HPDE6-E6E7 (cell line): Measurements from ENCODE around the gene RASA1.
"Not testable (repeated sequence)": the region's sequence is repeated elsewhere in the genome, so short reads cannot be mapped to it uniquely, and the experiment has no call there.

Experiments used
- DNase-seq: peaks from one replicate; pipeline ENCODE4 v3.0.0; 2011; ENCODE audit warnings: missing footprints; ENCODE audit errors: extremely low spot score

RASA1 gene

DNA sequence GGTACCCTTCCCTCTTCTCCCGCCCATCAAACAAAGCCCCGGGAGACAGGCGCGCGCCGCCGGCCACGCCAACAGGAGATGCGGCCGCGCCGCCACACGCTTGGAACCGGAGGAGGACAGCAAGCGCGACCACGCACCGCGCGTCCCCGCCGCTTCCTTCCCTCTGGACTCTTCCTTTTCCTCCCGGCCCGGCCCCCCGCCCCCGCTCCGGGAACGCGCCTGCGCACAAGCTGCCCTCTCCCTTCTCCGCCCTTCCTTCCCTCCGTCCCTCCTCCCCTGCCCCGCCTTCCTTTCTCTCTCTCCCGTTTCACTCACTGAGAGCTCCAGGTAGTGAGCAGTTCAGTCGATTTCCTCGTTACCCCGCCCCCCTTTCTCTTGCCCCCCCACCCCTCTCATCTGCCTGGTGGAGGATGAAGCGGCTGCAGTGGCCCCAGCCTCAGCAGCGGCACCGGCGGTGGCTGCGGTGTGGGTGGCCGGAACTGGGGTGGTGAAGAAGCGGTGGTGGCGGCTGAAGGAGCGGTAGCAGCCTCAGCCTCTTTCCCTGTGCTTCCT is at the start of gene RASA1:
RASA1 (plus strand) TSS at position 310 of the 552 bp plus-strand sequence. CDS start 569 bp downstream, outside the sequence.
- DNase-seq: peak; percentile 91

DNA sequence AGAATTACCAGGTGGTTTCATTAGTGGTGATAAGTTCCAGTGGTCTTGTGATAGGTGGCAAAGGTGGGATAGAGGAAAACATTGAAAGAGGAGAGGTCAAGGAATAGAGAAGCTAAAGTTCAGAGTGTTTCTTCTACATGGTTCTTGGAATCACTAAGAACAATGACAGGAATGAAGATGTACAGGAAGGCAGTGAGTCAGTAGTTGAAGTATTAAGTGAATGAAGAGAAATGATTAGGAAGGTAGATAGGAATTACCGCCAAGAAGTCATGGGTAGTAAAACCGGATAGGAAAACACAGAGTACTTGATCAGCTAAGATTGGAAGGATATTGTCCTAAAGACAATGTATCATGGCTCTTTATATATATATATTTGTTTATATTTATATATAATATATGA is 37.9 kb upstream of the RASA1 start:
- peak; percentile 32 for DNase-seq

DNA sequence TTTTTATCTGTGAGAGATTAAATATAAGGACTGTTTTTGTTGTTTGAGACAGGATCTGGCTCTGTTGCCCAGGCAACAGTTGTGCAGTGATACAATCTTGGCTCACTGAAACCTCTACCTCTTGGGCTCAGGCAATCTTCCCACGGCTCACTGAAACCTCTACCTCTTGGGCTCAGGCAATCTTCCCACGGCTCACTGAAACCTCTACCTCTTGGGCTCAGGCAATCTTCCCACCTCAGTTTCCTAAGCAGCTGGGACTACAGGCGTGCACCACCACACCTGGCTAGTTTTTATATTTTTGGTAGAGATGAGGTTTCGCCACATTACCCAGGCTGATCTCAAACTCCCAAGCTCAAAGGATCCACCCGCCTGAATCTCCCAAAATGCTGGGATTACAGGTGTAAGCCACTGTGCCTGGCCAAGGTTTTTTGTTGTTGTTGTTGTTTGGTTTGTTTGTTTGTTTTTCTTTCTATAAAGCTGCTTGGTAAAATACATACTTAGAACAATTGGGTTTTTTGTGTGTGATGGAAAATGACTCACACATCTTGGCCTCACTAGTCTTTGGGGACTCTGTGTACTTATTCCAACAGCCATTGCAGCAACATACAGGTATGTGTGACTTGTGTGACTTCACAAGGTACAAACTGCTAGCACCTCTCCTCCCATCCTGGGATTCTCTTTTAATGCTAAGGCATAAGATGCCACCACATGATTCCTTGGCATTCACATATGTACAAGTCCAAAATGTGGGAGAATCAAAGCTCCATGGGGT is 36.5 kb upstream of the RASA1 start:
- DNase-seq: no peak

DNA sequence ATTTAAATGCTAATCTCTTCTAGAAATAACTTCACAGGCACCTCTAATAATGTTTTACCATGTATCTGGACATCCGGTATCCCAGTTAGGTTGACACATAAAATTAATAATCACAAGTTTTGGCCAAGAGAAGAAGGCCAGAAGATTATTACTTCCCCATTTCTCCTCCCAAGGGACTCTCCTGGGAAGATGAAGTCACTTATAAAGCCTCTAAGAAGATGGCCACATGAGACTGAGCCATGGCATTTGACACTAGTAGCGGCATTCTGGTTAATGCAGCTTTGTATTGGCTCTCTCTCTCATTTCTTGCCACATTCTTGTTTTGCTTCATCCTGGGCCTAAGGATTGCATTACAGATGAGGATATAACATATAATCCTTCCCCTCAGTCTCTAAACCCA is 34.5 kb upstream of the RASA1 start:
- DNase-seq: no peak

DNA sequence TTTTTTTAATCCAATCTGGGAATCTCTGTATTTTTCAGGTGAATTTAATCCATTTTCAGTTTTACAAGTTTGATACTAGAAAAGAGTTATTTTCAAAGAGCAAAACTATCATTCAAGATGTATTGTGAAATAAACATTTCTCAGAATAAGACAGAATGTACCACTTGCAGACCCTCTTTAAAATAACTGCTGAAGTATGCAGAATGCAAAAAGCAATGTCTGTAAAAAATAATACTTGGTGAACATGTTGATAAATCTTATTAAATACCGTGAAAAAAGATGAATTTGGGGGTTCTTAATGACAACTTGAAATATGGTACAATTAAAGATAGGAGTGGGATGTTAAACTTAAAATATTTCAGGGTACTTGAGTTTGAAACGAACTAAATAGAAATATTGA is 26.1 kb upstream of the RASA1 start:
- no peak for DNase-seq

DNA sequence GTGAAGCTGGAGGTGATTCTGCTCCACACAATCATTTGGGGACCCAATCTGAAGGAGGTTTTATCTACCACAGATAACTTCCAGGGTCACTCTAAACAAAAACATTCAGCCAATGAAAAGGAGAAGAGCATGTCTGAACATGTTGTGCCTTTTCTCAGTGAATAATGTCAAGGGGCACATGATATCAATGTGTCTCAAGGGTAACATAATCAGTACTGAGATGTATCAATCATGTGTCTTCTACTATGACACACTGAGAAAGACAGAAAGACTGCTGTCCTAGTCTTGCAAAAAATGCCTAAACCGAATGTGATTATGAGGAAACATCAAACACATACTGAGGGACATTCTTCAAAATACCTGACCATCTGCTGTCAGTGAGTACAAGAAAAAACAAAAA is 25.4 kb upstream of the RASA1 start:
- no peak for DNase-seq

DNA sequence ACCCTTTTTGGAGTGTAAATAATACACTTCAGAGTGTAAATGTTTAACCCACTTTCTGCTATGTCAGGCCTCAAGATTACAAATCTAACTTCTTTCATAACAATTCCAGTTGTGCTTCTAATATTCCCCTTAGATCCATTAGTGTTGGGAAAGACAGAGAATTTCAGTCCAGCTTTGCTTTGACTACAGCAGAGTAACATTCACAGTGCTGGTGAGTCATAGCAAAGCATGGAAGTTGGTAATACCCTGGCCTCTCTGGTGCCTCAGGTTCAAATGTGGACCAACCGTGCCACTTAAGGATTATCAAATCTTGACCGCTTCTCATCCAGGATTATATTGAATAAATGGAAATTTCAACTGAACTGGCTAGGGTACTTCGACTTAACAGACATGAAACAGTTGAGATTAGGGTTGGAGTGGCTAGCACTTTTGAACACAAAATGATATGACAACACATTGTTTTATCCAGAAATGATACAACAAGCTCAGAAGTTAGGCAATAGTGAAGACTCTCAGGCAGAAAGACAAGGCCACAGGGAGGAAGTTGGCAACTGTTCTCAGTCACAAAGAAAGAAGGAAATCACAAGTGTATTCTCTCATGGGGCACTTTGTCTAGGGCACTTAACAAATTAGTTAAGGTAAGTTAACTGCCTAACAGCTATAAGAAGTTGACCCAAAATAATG is 24.4 kb upstream of the RASA1 start:
- DNase-seq: no peak

DNA sequence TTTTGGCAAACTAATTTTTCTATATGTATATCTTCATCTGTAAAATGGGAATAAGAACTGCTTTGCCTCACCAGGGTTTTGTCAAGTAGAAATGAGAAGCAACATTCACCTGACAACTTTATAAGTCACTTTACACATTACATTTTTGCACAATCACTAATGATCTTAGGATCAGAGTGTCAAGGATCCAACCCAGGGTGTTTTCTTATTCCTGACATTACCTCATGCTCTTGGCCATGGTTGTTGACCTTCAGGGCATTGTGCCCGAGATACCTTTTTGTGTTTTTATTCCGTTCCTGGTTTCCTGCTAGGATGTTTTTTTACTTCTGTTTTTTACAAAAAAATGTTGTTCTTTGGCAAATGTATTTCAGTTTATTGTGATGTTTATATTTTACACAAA is 22.2 kb upstream of the RASA1 start:
- DNase-seq: no peak

DNA sequence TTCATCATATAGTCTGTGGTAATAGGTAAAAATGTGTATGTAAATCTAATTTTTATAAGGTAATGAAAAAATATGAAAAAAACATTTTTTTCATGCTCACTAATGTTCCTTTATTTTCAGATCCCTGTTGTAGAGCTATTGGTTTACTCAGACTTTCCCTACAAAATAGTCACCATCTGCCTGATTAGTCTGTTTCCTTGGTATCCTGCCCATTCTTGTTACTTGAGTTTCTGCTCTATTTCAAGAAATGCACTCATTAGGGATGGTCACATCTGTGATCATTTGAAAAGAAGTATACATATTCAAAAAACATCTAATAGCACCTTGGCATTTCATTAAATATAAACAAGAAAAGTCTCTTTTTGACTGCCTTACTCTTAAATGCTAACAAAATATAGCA is 21.6 kb upstream of the RASA1 start:
- DNase-seq: no peak

DNA sequence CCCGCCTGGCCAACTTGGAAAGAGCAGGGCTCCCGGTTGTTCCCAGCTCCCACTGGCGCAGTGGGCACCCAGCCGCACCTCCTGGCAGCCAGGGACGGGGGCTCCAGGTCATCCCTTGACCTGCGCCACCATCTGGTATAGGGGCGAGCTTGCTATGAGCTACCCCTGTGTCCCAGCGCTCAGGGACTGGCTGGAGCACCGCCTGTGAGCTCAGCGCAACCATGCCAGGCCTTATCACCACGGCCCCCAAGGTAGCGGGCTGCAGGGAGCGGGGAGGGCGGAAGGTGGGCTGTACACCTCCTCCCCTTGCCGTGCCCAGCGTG is 15.4 kb upstream of the RASA1 start:
- no peak for DNase-seq

DNA sequence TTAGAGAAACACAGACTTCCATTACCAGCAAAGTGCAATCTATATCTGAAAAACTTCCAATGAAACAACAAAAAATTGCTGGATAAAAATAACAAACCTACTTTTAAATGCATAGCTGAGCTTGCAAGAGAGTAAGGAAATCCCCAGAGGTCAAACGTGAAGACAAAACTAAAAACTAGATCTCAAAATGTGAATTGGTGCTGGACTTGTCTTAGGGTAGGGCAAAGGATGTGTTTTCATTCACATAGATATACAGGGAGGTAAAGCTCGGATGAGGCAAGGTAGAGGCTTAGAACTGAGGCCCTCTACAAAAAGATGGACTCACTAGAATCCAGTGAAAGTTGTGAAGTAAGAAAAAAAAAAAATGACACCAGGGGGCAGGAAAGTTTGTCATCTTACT is 13.6 kb upstream of the RASA1 start:
- no peak for DNase-seq

DNA sequence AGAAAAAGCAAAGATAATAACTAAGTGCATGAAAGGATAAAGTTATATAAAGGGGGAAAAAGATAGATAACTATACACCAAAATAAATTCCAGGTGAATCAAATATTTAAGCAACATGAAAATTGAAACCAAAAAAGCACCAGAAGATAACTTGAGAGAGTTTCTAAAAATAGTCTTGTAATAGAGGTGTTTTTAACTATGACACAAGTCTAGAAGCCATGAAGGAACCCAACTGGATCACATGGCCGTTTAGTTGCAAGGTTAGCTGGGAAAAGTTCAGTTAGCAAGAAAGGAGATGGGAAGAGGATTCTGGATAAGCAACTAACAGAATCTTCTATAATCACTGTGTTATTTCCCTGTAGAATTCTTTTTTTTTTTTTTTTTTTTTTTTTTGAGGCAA is 9.2 kb upstream of the RASA1 start:
- DNase-seq: no peak

DNA sequence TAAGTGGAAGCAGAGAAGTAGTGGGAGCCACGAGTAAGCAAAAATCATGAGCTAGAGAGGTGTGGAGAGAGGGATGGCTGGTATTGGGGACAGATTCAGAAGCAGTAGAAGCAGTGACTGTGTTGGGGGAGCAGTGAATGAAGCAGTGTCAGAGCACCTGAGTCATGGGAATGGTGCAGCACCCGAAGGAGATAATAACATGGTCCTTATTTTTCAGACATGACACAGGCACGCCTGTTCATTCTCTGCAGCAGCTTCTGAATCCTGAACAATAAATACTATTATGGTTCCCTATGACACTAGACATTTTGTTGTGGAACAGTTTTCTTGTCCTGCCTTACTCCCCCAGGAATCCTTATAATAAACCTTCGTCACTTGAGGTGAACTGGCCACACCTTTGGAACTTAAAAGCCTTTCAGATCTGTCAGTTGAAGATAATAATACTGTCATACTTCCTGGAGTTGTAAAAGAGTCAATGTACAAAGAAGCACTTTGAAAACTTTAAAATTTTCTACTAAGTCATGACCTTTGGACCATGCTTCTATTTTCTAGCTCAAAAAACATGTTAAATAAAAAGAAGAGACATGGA is 7.0 kb upstream of the RASA1 start:
- DNase-seq: no peak

DNA sequence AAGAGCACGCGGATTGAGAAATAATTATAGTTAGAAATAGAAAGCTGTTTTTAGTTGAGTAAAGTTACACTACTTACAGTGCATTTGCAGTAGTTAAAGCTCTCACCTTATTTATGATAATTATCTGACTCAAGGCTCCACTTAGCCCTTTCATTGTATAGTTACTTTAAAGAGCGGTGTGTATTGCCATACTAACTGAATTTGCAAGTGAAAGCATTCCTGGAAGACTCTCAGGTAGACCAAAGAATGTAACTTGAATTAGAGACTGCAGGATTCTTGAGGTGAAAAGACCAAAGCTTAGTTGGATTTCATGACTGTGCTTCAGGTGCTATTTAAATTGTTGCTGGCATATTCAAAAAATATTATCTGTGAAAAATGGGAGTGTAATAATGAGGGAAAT is 4.2 kb upstream of the RASA1 start:
- DNase-seq: no peak

DNA sequence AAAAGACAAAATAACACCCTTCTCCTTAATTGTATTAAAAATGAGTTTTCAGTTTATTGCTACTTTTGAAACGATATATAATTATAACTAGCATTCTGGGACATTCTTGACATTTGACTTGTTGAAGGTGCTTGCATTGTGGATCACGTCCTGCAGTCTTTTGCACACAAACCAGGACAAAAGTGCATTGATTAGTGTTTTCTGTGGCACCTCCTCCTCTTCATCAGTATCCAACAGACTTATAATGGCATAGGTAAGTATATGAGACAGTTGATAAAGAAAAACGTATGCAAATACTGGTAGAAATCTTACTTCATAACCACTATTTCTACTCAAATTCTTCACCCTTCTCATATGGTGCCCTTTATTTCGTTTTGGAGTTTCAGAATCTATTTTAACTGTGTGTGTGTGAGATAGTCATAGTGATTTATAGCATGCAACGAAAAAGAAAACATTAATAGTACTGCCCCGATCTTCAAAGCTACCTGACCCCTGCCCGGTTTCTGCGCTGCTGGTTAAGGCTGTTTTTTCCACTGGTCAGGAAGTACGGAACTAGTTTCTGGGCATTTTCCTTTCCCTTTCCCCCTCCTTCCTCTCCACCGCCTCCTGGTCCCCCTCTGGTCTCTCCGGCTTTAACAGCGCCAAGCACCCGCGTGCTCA is 639 bp upstream of the RASA1 start:
- DNase-seq: no peak

DNA sequence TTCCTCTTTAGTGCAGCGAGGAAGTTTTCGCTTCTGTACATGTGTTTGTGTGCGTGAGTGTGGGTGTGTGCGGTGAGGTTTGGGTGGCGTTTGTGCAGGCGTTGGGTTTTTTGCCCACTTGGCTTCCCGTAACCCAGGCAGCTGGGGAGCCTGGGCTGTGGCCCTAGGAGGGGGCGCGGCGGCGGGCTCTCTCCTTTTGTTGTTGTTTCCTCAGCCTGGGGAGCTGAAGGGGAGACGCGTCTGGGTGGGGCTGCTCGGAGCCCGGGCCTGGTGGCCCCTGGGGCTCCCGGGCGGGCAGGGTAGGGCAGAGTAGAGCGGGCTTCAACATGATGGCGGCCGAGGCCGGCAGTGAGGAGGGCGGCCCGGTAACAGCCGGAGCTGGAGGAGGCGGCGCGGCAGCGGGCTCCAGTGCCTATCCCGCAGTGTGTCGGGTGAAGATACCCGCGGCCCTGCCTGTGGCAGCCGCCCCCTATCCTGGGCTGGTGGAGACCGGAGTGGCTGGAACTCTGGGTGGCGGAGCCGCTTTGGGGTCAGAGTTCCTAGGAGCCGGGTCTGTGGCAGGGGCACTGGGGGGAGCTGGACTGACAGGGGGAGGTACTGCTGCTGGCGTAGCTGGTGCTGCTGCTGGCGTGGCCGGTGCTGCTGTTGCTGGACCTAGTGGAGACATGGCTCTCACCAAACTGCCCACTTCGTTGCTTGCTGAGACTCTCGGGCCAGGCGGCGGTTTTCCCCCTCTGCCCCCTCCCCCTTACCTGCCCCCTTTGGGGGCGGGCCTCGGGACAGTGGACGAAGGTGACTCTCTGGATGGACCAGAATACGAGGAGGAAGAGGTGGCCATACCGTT is 665 bp downstream of the RASA1 start:
- DNase-seq: peak; percentile 46

DNA sequence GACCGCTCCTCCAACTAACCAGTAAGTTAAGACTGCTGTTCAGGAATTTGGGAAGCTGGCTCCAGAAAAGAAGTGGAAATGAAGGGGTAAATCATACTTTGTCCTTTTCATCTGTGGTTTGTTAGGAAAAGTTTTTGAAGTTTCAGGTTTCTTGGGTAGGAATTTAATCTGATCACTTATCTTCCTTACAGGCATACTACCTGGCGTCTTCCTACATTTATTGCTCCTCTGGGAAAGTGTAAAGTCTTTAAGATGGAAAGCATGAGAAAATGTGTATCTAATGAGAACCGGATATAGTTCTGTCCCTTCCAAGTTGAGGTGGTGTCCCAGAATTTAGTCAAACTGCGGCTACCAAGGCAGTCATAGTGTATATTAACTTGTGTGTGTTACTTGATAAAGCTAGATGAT is 1.3 kb downstream of the RASA1 start:
- no peak for DNase-seq

DNA sequence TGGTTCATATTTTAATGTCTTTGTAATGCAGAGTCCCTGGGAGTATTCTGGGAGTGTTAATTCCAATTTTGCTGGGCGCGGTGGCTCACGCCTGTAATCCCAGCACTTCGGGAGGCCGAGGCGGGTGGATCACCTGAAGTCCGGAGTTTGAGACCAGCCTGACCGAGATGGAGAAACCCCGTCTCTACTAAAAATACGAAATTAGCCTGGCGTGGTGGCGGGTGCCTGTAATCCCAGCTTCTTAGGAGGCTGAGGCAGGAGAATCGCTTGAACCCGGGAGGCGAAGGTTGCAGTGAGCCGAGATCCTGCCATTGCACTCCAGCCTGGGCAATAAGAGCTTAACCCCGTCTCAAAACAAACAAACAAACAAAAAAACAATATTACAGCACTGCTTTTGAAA is 3.2 kb downstream of the RASA1 start:
- not testable (repeated sequence) for DNase-seq

DNA sequence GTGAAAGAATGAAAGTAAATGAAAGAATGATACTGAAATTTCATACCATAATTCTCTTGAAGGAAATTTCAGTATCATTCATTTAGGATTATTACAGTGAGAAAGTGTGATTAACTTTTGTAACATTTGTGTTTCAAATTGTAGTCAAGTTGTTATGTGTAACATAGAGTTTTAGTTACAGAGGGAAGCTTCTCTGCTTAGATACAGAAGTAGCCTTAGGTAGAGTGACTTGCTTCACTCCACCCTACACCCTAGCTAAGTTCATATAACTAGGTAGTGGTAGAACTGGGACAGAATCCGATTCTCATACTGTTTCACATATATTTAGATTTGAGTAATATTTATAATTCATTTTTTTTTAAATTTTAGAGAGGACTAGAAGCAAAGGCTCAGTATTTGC is 9.0 kb downstream of the RASA1 start:
- DNase-seq: no peak

DNA sequence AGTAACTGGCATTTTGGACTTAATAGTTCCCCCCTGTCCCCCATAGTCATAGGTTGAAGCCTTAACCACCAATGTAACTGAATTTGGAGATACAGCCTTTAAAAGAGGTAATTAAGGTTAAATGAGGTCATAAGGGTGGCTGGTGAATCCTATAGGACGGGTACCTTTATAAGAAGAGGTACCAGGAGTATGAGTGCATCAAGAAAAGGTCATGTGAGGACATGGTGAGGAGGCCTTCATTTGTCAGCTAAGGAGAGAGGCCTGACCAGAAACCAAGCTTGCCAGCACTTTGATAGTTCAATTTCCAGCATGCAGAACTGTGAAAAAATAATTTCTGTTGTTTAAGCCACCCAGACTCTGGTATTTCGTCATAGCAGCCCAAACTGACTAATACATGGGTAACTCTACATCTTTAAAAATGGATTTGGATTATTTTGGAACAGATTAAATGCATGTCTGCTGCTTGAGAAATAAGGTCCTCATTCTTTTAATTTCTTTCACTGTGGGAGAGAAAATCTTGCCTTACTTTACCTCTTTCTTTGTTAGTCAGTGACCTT is 9.7 kb downstream of the RASA1 start:
- DNase-seq: no peak

DNA sequence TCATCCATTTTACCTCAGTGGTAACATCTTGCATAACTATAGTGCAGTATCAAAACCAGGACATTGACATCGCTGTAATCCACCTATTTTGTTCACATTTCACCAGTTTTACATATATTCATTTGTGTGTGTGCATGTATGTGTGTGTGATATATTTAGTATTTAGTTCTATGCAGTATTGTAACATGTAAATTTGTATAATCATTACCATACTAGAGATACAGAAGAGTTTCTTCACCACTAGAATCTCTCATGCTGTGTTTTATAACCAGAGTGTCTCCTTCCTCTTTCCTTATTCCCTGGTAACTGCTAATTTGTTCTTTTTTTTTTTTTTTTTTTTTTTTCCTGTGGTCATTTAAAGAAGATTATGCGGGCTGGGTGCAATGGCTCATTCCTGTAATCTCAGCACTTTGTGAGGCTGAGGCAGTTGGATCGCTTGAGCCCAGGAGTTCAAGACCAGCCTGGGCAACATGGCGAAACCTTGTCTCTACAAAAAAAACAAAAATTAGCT is 11.0 kb downstream of the RASA1 start:
- DNase-seq: no peak
